ENCODE measurements around the gene MC5R.

DNA sequence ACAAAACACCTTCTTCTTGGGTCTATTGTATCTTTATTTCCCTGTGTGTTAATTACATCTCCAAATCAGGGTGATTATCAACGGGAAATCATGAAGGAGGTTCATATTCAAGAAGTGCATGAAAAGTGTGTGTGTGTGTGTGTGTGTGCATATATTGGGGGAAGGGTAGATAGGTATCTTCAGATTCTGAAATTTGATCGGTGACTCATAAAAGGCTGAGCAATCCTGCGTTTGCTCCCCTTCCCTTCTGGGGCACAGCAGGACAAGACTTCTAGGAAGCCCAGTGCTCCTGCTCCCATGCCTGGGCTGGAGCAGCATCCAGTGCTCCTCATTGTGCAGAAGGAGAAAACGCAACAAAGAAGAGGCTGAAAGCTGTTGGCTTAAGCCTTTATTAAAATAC is 25.8 kb downstream of the MC5R start:
- TF ChIP-seq, protein P1, sequence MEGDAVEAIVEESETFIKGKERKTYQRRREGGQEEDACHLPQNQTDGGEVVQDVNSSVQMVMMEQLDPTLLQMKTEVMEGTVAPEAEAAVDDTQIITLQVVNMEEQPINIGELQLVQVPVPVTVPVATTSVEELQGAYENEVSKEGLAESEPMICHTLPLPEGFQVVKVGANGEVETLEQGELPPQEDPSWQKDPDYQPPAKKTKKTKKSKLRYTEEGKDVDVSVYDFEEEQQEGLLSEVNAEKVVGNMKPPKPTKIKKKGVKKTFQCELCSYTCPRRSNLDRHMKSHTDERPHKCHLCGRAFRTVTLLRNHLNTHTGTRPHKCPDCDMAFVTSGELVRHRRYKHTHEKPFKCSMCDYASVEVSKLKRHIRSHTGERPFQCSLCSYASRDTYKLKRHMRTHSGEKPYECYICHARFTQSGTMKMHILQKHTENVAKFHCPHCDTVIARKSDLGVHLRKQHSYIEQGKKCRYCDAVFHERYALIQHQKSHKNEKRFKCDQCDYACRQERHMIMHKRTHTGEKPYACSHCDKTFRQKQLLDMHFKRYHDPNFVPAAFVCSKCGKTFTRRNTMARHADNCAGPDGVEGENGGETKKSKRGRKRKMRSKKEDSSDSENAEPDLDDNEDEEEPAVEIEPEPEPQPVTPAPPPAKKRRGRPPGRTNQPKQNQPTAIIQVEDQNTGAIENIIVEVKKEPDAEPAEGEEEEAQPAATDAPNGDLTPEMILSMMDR (IDR thresholded peaks at IDR 0.05; ENCODE audit: low read depth, low read length): no peak
- TF ChIP-seq POLR2A (IDR thresholded peaks at IDR 0.05; ENCODE audit: extremely low read depth, insufficient read length): no peak
- TF ChIP-seq MYC (IDR thresholded peaks at IDR 0.05; ENCODE audit: low read depth, low read length): no peak

All from NB4 (cell line).